Medulla oblongata (tissue), 1 donor: Measurements from ENCODE around the gene CAMK2D.

ENCODE experiments used
- DNase-seq: peaks from one replicate; pipeline ENCODE4 v3.0.0-alpha.2; 2015; ENCODE audit errors: extremely low spot score

CAMK2D gene

GRCh38 chr4:113637823-113638561 is 123.5 kb downstream of the CAMK2D start:
- DNase-seq = no peak

- DNase-seq = no peak
Observed at GRCh38 chr4:113637363-113637762, 124.2 kb downstream of the CAMK2D start.

- DNase-seq = no peak
Observed at GRCh38 chr4:113636877-113637276, 124.7 kb downstream of the CAMK2D start.

GRCh38 chr4:113636438-113636818 is 125.1 kb downstream of the CAMK2D start:
- DNase-seq = peak; percentile 30

- DNase-seq = no peak
Observed at GRCh38 chr4:113635739-113636437, 125.7 kb downstream of the CAMK2D start.

- no peak for DNase-seq
Observed at GRCh38 chr4:113634081-113634969, 127.2 kb downstream of the CAMK2D start.

GRCh38 chr4:113633467-113633866 is 128.1 kb downstream of the CAMK2D start:
- no peak for DNase-seq

GRCh38 chr4:113628711-113629110 is 132.8 kb downstream of the CAMK2D start:
- DNase-seq = no peak

- DNase-seq = no peak
Observed at GRCh38 chr4:113627321-113627720, 134.2 kb downstream of the CAMK2D start.

GRCh38 chr4:113625902-113626301 is 135.6 kb downstream of the CAMK2D start:
- DNase-seq = no peak

- no peak for DNase-seq
Observed at GRCh38 chr4:113623274-113623894, 138.2 kb downstream of the CAMK2D start.

- DNase-seq = no peak
Observed at GRCh38 chr4:113621633-113622032, 139.9 kb downstream of the CAMK2D start.

GRCh38 chr4:113620032-113620431 is 141.5 kb downstream of the CAMK2D start:
- DNase-seq = no peak

- DNase-seq = no peak
Observed at GRCh38 chr4:113619526-113619925, 142.0 kb downstream of the CAMK2D start.

- DNase-seq = no peak
Observed at GRCh38 chr4:113618205-113618604, 143.3 kb downstream of the CAMK2D start.

GRCh38 chr4:113617195-113617594 is 144.3 kb downstream of the CAMK2D start:
- no peak for DNase-seq

- peak; percentile 28 for DNase-seq
Observed at GRCh38 chr4:113616443-113616842, 145.1 kb downstream of the CAMK2D start.

- no peak for DNase-seq
Observed at GRCh38 chr4:113614414-113614813, 147.1 kb downstream of the CAMK2D start.

- no peak for DNase-seq
Observed at GRCh38 chr4:113613503-113613902, 148.0 kb downstream of the CAMK2D start.

GRCh38 chr4:113610537-113610936 is 151.0 kb downstream of the CAMK2D start:
- no peak for DNase-seq

GRCh38 chr4:113607998-113608397 is 153.5 kb downstream of the CAMK2D start:
- no peak for DNase-seq
